GM21737 (cell line): ENCODE measurements around the gene CFAP97D2.
"Not testable (repeated sequence)": the region's sequence is repeated elsewhere in the genome, so short reads cannot be mapped to it uniquely, and the experiment has no call there.

Experiments
- ATAC-seq: cut with Tn5 transposase; IDR thresholded peaks from one replicate; pipeline ENCODE4 v1.9.1; 2021; ENCODE audit warnings: mild to moderate bottlenecking, moderate library complexity; ENCODE audit not compliant: unreplicated experiment

CFAP97D2 gene

GRCh38 chr13:114142640-114143490, 36.2 kb upstream of the CFAP97D2 start:
- ATAC-seq, result no peak

GRCh38 chr13:114143806-114144605, 35.1 kb upstream of the CFAP97D2 start:
- no peak for ATAC-seq

- ATAC-seq, result no peak
Observed at GRCh38 chr13:114144606-114145244, 34.3 kb upstream of the CFAP97D2 start.

GRCh38 chr13:114145256-114145655, 33.8 kb upstream of the CFAP97D2 start:
- no peak for ATAC-seq

DNA sequence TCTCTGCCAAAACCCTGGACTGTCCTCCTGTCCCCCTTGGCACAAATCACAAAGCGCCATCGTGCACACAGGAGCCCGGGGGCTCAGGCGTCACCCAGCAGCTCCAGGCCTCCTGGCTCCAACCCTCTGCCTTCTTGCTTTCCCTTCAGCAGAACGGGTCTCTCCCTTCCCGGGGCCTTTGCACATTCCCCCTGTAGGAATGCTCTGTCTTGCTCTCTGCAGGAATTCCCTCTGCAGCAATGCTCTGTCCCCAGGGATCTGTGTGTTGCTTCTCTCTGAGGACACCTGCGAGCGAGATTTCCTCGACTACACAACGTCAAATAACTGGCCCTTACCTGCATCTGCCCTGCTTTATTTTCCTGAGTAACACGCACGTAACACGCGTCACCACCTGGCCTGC, 33.3 kb upstream of the CFAP97D2 start:
- ATAC-seq, result no peak

- no peak for ATAC-seq
Observed at GRCh38 chr13:114146173-114146572, 32.9 kb upstream of the CFAP97D2 start.

DNA sequence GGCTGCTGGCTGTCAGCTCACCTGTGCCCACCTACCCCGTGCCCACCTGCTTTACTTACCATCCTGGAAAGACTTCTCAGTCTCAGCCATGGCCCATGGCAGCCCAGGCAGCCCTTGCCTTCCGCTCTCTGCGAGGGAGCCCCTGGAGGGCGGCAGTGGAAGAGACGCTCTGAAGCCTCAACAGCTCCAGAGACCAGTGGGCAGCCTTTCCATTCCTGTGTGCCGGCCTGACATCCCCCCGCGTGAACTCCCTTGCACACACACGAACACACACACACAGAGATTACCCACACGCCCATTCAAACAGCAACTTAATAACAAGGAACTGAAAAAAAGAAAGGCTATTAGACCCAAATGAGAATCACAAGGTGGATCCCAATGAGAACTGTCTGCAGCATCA, 32.4 kb upstream of the CFAP97D2 start:
- ATAC-seq, result no peak

DNA sequence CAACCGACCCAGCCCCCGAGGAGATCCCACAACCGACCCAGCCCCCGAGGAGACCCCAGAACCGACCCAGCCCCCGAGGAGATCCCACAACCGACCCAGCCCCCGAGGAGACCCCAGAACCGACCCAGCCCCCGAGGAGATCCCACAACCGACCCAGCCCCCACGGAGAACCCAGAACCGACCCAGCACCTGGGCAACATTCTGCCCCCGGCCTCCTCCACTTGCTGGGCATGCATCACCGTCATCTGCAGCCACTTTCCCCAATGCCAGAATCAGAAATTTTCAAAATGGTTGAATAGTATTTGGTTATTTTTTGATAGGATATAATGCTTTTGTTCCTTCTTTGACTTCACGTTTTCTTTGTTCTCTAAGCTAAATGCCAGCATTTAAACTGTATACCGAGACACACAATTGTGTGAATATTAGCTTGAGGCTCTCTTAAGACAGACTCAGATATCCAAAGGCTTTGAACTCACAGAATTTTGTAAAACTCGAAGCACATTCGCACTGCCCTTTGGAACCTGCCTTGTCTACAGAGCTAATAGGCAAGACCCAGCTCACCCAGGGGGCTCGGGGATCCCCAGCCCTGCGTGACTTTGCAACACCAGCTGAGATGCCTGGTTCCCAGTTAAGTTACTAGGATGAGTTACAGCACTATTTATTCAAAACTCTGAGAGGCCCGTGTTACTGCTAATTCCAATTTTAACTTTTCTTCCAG, 31.1 kb upstream of the CFAP97D2 start:
- peak; percentile 15 for ATAC-seq

DNA sequence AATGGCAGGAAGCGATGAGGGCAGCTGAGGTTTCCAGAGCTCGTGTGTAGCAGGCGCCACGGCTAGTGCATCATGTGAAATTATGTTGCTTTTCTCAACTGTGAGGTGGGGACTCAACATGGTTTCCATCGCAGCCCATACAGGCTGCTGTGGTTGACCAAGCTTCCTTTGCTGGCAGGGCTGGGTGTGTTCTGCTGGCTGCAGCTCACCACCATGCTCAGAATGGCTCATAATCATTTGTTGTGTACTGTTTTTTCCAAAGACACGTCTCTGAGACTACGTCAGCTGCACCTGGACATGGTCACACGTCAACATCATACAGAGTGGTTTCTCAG, 30.6 kb upstream of the CFAP97D2 start:
- ATAC-seq, result peak; percentile 74

DNA sequence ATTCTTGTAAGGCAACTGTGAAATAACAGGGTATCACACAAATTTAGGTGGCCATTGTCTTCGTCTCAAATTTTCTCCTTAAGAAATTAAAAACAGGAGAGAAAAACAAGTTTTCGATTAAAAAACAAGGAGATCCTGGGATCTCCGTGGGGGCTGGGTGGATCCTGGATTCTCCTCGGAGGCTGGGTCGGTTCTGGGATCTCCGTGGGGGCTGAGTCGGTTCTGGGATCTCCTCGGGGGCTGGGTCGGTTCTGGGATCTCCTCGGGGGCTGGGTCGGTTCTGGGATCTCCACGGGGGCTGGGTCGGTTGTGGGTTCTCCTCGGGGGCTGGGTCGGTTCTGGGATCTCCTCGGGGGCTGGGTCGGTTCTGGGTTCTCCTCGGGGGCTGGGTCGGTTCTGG, 30.2 kb upstream of the CFAP97D2 start:
- ATAC-seq, result not testable (repeated sequence)

DNA sequence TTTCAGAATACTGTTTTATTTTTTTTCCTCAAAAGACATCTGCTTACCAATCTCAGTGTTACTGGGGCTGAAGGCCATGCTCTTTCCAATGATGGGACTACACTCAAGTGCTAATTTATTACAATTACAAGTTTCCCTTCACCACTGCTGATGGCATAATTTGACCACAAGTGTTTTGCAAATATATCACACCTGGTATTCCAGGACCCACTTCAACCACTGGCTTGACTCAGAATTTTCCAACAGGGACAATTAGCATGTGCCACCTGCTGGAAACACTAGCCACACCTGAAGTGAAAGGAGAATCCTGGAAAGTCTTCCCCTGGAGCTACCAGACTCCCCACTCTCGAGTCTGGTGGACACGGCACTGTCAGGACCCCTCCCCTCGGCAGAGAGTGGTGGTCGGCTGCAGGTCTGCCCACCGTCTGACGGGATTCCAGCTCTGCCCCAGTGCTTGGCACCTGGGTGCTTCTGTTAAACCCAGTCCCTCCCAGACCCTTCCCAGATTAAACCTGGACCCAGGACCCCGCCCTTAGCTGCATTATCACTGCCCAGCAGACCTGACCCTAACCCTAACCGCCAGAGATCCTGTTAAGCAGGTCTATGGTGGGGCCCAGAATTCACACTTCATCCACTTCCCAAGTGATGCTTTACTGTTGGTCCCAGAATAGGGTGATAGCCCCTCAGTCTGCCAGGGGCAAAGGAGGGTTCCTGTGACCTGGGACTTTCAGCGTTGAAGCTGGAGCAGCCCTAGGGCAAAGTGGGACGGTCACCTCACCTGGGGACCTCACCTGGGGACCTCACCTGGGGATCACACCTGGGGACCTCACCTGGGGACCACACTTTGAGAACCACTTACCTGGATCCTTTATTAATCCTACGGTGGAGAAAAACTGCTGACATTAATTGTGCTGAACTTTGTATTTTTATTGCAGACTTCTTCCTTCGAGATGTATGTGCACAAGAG, 29.0 kb upstream of the CFAP97D2 start:
- ATAC-seq, result no peak

GRCh38 chr13:114151031-114151430, 28.0 kb upstream of the CFAP97D2 start:
- no peak for ATAC-seq

DNA sequence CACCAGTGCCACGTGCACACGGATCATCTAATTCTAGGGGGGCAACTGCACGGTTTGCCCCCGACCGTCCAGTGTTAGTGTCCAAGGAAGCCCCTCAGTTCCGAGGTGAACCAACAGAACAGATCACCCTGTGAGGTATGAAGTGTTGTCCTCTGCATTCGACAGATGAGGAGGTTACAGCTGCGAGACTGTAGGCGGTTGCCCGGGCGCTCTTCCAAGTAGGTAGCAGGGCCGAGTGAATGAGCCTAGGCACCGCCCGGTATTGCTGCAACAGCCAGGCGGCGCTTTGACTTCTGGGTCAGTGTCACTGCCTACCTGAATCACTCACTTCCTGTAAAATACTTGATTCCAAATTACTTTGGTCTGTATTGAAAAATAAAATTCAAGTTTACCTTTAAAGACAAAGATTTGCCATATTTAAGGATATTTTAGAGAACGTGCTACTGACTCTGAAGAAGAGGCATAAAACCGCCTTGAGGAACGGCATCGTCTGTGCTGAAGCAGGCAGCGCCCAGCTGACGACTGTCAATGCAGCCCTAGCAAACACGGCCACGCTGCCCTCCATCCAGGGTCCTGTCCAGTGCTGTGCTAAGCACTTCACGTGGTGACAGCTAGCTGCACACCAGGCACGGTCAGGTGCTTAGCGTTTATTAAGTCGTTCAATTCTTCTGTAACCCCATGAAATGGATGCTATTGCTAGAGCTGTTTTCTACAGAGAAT, 27.3 kb upstream of the CFAP97D2 start:
- ATAC-seq, result no peak

GRCh38 chr13:114152285-114152645, 26.8 kb upstream of the CFAP97D2 start:
- no peak for ATAC-seq

- no peak for ATAC-seq
Observed at GRCh38 chr13:114152831-114153371, 26.2 kb upstream of the CFAP97D2 start.

- ATAC-seq, result no peak
Observed at GRCh38 chr13:114153485-114154080, 25.5 kb upstream of the CFAP97D2 start.

DNA sequence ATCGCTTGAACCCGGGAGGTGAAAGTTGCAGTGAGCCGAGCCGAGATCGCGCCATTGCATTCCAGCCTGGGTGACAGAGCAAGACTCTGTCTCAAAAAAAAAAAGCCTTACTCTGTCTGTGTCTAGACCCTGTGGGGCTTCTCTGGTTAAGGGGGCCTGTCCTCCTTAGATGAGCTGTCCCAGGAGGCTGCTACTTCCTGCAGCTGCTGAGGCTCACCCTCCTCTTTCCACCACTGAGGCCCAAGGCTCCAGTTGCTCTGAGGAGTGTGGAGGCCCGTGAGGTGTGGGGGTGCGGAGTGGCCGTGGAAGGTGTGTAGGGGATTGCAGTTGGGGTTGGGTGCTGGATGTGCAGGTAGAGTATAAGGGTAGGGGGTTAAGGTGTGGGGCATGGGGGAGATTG, 24.6 kb upstream of the CFAP97D2 start:
- no peak for ATAC-seq

DNA sequence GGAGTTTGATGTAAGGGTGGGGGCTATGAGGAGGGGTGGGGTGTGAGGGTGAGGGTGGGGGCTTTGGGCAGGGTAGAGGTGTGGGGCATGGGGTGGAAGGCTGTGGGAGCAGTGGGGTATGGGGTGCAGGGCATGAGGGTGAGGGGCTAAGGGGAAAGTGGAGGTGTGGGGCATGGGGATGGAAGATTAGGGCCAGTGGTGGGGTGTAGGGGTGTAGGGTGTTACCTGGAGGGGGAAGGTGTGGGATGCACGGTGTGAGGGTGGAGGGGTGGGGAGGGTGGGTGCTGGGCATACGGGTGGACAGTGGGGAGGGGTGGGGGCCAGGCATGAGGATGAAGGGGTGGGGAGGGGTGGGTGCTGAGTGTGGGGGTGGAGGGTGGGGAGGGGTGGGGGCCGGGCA, 23.7 kb upstream of the CFAP97D2 start:
- ATAC-seq, result no peak
